CD4-positive, alpha-beta T cell treated with Interleukin-6 at 100 ng/mL for 8 hours (primary cell): Measurements from ENCODE around the gene LRRC8A.
"Not testable (repeated sequence)": the region's sequence is repeated elsewhere in the genome, so short reads cannot be mapped to it uniquely, and the experiment has no call there.

Experiments
- DNase-seq: peaks from one replicate; pipeline ENCODE4 v3.0.0-alpha.2; 2020; ENCODE audit warnings: mixed read lengths, low spot score

The LRRC8A gene

DNA sequence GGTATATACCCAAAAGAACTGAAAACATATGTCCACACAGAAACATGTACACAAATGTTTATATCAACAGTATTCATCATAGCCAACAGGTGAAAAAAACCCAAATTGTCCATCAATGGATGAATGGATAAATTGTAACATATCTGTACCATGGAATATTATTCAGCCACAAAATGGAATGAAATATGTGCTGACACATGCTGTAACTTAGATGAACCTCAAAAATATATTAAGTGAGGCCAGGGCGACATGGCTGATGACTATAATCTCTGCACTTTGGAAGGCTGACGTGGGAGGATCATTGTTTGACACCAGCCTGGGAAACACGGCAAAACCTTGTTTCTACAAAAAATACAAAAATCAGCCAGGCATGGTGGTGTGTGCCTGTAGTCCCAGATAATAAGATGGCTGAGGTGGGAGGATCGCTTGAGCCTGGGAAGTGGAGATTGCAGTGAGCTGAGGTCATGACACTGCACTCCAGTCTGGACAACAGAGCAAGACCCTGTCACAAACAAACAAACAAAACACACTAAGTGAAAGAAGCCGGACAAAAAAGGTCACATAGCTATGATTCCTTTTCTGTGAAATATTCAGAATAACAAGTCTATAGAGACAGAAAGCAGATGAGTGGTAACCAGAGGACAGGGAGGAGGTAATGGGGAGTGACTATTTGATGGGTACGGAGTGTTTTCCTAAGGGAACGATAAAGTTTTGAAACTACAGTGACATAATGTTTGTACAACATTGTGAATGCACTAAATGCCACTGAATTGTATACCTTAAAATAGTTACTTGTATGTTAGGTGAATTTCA, 11.6 kb upstream of the LRRC8A start:
- DNase-seq = no peak

DNA sequence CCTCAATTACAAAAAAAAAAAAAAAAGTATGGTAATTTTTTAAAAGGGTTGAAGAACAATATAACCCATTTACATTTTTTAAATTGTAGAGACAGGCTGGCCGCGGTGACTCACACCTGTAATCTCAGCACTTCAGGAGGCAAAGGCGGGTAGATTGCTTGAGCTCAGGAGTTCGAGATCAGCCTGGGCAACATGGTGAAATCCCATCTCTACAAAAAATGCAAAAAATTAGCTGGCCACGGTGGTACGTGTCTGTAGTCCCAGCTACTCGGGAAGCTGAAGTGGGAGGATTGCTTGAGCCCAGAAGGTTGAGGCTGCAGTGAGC, 11.0 kb upstream of the LRRC8A start:
- DNase-seq = not testable (repeated sequence)

DNA sequence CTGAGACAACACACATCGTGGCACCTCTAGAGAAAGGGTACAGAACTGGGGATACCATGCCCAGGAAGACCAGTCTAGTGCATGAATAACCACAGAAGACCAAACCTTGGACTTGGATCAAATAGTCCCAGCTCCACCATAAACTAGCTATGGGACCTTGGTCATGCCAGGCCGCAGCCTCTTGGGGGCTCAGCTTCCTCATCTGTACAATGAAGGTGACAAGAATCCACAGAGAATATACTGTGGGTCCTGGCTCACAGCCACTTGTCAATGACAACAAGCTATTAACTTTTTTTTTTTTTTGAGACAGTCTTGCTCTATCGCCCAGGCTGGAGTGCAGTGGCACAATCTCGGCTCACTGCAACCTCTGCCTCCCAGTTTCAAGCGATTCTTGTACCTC, 4.1 kb upstream of the LRRC8A start:
- no peak for DNase-seq

- no peak for DNase-seq
Observed at GRCh38 chr9:128882677-128883603, 1.0 kb downstream of the LRRC8A start.

GRCh38 chr9:128884164-128884563, 2.2 kb downstream of the LRRC8A start:
- no peak for DNase-seq

- DNase-seq = no peak
Observed at GRCh38 chr9:128885376-128885775, 3.4 kb downstream of the LRRC8A start.

GRCh38 chr9:128885798-128886197, 3.9 kb downstream of the LRRC8A start:
- no peak for DNase-seq

GRCh38 chr9:128886211-128886891, 4.4 kb downstream of the LRRC8A start:
- no peak for DNase-seq

- no peak for DNase-seq
Observed at GRCh38 chr9:128887049-128887448, 5.1 kb downstream of the LRRC8A start.

DNA sequence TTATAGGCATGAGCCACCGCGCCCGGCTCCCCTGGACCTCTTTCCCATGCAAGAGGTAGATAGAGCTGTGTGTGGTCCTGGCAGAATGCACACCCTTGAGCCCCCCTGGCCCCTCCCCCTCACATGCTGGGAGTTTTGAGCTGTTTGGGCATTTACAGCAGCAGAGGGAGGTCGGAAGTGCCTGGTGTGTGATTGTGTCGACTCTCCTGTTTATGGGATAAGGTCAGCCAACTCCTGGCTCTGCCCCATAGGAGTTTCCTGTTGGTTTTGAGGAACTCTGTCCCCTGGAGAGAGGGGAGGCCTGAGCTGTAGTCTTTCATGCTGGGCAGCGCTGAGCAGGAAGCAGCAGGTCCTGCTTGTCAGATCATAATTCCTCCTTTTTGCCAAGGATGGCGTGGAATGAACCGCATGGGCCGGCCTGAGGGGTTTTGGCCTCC, 6.0 kb downstream of the LRRC8A start:
- no peak for DNase-seq

DNA sequence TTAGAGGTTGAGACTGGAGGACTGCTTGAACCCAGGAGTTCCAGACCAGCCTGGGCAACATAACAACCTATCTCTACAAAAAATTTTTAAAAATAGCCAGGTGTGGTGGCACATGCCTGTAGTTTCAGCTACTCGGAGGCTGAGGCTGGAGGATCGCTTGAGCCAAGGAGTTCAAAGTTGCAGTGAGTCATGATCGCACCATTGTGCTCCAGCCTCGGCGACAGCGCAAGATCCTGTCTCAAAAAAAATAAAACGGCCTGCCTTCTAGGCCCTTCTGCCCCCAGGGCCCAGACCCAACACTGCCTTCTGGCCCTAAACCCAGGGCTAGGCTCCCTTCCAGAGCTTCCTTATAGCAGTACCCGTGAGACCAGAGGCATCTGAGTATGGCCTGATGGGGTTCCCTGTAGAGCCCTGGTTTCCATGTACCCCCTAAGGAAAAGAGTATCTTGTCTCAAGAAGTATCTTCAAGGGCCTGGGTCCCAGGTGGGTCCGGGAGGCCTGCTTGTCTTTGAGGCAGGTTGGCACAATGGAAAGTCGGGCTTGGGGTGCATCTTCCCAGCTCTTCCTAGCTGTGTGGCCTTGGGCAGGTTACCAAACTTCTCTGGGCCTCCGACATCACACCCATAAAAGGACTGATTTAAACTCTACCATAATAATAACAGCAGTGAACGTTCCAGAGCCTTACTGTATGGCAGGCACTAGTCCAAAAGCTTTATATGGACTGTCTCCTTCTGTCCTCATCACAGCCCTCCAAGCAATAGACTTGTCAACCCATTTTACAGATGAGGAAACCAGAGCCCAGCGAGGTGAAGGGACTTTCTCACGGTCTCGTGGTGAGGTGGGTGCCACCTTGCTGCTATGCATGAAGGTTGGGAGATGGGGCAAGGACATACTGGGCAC, 9.6 kb downstream of the LRRC8A start:
- DNase-seq = no peak

DNA sequence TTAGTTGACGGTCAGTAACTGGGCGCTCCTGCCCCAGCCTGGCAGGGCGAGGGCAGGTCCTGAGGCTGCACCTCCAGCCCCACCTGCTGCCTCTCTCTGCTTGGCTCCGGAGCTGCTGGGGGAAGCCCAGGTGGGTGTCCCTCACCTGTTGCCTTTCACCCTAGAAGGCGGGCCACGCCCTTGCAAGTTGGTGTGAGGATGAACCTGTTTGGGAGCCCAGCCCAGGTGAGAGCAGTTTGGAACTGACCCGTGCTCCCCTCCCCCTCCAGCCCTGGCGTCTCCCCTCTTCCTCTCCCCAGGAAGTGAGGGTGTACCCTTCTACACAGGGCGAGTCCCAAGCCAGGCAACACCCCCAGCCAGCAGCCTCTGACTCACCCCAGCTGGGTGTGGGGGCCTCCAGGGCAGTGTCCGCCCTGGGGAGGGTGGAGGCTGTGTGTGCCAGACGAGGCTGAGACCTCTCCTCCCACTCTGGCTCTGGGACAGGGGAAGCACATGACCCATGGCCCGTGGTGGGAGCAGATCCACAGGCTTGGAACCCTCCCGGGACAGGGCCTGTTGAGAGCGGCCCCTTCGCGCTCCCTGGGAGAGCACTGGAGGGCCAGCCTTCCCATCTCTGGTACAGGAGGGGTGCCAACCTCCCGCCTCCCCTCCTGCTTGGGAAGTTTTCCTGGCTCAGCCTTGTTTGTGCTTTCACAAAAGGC, 10.4 kb downstream of the LRRC8A start:
- no peak for DNase-seq

DNA sequence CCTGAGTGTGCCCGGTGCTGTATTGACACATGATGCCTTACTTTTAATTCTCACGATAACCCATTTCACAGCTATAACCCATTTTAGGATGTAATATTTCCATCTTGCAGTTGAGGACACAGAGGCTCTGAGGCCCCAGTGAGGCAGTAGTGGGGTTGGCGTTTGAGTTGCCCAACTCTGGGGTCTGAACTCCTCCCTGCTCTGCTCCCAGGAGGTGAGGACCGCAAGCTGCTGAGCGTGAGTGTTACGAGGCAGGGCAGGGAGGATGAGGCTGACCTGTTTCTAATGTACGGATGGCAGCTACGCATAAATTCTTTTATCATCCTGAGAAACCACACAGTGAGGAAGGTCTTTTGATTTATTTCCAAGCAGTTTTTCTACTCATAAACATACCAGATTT, 11.4 kb downstream of the LRRC8A start:
- no peak for DNase-seq

DNA sequence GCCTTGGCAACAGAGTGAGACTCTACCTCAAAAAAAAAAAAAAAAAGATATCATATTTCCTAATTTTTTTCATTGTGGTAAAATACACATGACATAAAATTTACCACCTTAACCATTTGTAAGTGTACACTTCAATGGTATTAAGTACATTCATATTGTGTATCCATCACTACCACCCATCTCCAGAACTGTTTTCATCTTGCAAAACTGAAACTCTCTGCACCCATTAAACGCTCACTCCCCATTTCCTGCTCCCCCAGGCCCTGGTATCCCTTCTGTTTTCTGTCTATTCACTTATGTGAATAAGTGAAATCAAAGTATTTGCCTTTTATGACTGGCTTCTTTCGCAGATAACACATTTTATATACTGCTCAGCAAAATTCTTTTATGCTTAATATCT, 12.8 kb downstream of the LRRC8A start:
- no peak for DNase-seq

DNA sequence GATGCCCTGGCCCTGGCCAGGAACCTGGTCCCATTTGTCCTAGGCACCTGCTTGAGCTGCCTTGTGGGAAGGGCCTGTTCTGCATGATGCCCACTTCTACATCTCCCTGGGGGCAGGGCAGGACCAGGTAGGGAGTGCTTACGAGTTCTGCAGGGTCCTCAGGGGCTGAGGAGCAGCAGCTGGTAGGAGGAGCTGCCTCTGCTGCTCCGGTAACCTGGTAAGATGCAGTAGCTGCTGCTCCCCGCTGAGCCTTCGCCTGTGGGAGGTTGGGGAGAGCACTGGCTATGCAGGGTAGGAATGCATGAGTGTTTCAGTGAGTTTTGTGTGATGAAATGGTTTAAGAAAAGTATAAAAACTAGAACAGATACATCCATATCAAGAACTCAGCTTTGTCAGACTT, 13.6 kb downstream of the LRRC8A start:
- DNase-seq = no peak

GRCh38 chr9:128898382-128898781, 16.4 kb downstream of the LRRC8A start:
- DNase-seq = no peak

GRCh38 chr9:128898845-128899565, 17.1 kb downstream of the LRRC8A start:
- no peak for DNase-seq

GRCh38 chr9:128899566-128900322, 17.8 kb downstream of the LRRC8A start:
- peak; percentile 24 for DNase-seq

DNA sequence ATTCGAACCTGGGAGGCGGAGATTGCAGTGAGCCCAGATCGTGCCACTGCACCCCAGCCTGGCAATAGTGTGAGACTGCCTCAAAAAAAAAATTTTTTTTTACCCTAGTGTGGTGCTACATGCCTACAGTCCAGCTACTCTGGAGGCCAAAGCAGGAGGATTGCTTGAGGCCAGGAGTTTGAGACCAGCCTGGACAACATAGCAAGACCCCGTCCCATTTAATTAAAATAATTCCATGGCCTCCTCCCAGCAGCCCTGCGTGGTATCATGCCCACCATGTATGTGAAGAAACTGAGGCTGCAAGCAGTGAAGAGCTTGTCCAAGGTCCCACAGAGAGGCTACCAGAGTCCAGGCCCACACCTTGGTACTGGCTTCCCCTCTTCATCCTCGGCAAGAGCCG, 19.4 kb downstream of the LRRC8A start:
- DNase-seq = no peak

GRCh38 chr9:128901822-128902221, 19.9 kb downstream of the LRRC8A start:
- no peak for DNase-seq
